Esophagus squamous epithelium (tissue), 4 donors: ENCODE results near the gene ESPNL.
"Not testable (repeated sequence)": the region's sequence is repeated elsewhere in the genome, so short reads cannot be mapped to it uniquely, and the experiment has no call there.

Experiments used
- CTCF ChIP-seq, 6 experiments: fragments of 450-650 bp in 4 of 6; fragments of 200-600 bp in 2 of 6; sonication (generic) in 2 of 6; IDR thresholded peaks; one replicate each; pipeline ENCODE4 v1.5.1; 2016 to 2019; ENCODE audit warnings: antibody characterized with exemption in 6 of 6, mild to moderate bottlenecking in 4 of 6, moderate library complexity in 4 of 6
- POLR2A ChIP-seq, 4 donors: fragments of 450-650 bp; IDR thresholded peaks; one replicate each; pipeline ENCODE4 v1.6.1; 2017; ENCODE audit warnings: antibody characterized with exemption in 4 of 4, mild to moderate bottlenecking in 4 of 4, moderate library complexity in 3 of 4

GRCh38 chr2:238066718-238067117, 33.4 kb upstream of the ESPNL start:
- TF ChIP-seq CTCF, POLR2A (IDR thresholded peaks at IDR 0.05): not testable (repeated sequence)
